ENCODE data around the gene ABCB9.

ABCB9 gene

DNA sequence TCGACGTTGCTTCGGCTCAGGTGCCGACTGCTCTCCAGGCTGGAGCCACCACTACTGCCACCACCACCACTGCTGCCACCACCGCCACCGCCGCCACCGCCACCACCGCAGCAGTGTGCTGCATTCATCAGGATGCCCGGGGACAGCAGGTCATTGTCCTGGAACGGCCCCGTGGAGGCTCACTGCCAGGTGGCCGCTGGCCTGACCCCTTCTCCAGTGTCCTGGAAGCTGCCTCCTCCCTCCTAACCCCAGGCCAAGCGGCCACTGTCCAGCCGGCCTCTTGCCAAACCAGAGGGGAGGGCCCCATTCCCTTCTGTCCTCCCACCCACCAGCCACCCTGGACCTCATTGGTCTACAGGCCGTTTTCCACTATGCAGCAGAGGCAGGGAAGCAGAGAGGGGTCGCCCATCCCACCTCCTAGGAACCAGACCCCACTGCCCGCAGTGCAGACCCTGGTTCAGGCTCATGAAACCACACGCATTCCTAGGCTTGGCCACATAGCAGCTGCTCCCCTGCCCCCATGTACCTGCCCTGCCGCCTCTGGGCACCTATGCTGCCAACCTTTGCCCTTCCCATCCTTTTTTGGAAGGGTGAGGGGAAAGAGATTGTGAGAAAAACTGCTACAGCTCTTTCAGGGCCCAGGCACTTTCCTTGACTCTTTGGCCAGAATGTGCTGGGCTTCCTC is 29.4 kb upstream of the ABCB9 start:
- no peak for DNase-seq (ENCODE audit: extremely low read depth in 1 of 2, low read depth in 1 of 2)

DNA sequence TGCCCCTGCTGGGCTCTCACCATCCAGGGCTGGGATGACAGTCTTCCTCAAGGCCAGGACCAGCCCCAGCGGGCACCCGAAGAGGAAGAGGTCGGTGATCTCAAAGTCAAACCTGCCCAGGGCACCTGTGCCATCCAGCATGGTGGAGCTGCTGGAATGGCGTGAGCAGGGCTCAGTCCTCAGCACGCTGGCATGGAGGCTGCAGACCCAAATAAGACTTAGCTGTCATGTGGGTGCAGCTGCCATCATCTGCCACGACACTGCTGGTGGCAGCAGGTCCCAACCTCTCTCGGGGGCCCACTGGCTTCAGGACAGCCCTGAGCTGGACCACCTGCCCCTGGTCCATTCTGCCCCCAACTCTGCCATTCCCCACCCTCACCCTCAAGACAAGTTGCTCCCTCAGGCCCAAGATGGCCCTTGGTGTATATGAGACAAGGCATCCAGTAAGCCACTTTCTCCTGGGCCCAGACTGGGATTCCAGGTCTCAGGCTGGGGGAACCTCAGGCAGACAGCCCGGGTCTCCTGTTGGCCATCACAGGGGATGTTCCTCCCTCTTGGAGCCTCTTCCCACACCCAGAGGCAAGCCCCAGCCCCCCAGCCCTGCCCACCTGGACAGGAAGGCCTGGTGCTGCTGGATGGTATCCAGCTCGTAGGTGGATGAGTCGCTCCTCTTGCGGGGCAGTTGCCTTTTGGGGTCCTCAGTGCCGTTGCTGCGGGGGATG is 28.7 kb upstream of the ABCB9 start:
- DNase-seq (ENCODE audit: extremely low read depth in 1 of 2, low read depth in 1 of 2) = no peak

DNA sequence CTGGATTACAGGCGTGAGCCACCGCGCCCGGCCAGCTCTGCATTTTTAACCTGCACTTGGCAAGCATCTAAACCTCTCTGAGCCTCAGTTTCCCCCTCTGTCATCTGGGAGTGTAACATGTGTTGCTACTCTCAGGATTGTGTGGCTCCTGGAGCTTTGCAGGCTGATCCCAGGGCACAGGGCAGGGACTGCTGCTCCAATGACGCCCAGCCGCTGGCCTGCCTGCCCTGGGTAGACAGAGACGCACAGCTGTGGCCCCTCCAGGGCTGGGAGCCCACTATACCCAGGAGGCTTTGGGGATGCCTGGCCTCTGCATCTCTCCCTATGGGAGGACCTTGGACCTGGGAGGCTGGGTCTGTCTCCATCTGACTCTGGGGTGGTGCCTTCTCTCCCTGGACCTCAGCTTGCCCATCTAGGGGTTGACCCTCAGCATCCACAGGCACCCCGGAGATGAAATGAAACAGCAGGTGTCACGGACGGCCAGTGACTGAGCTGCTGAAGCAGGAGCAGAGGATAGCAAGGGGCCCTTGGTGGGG is 27.9 kb upstream of the ABCB9 start:
- DNase-seq (ENCODE audit: extremely low read depth in 1 of 2, low read depth in 1 of 2) = no peak

DNA sequence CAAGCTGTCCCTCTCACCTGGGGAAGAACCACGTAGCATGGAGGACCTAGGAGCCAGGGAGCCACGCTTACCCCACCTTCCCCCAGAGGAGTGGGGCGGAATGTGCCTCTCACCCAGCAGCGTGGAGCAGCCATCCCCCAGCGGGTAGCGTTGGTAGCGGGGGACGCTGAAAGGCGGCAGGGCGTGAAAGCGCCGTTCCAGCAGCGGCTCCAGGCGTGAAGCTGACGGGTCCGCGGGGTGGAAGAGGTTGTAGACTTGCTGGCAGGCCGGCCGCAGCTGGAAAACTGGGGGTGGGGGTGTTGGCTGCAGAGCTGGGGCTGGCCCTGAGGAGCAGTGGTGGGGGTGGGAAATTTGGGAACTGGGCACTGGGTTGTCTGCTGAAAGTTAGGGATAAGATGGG is 26.1 kb upstream of the ABCB9 start:
- DNase-seq (ENCODE audit: extremely low read depth in 1 of 2, low read depth in 1 of 2) = no peak

GRCh38 chr12:122991623-122992275 is 25.5 kb upstream of the ABCB9 start:
- no peak for DNase-seq (ENCODE audit: extremely low read depth in 1 of 2, low read depth in 1 of 2)

DNA sequence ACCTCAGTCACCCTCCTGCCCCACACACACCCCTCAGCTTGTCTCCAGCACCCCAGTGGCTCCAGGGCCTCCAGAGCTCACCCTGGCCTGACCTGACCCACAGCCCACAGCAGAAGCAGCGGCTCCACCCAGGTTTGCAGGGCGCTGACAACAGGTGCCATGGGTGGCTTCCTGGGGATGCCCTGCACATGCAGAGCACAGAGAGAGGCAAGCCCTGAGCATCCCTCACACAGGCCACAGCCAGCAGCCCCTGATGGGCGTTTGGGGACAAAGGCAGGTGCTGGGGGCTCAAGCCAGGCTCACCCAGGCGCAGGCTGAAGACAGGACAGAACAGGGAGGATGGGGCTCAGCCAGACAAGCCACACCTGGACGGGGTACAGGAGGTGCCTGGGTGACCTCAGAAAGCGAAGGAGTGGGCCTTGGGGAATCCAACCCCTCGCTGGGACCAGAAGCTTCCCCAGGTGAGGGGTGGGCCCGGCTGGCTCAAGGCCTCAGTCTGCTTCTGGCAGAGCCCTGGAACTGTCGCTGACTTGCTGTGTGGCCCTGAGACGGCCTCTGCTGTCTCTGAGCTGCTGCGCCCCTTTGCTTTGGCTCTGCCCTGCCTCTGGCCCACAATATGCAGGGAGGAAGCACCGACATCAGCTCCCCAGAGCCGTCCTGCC is 24.8 kb upstream of the ABCB9 start:
- DNase-seq (ENCODE audit: extremely low read depth in 1 of 2, low read depth in 1 of 2) = no peak

DNA sequence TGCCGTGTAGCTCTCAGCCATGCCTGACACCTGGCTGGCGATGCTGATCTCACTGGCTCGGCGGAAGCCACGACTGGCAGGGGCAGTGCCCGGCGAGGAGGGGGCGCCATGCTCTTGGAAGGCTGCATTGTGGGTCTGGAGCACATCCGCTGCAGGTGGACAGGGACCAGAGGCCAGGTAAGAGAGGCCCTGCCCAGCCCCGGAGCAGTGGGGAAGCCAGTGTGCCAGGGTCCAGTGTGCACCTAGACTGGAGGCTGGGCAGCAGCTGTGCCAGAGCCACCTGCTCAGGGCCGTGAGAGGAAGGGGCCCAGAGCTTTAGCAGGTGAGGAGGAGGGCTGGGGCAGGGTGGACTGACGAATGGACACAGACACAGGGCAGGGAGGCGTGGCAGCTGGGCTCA is 24.3 kb upstream of the ABCB9 start:
- no peak for DNase-seq (ENCODE audit: extremely low read depth in 1 of 2, low read depth in 1 of 2)

- DNase-seq (ENCODE audit: extremely low read depth in 1 of 2, low read depth in 1 of 2) = no peak
Observed at GRCh38 chr12:122989874-122990419, 23.7 kb upstream of the ABCB9 start.

DNA sequence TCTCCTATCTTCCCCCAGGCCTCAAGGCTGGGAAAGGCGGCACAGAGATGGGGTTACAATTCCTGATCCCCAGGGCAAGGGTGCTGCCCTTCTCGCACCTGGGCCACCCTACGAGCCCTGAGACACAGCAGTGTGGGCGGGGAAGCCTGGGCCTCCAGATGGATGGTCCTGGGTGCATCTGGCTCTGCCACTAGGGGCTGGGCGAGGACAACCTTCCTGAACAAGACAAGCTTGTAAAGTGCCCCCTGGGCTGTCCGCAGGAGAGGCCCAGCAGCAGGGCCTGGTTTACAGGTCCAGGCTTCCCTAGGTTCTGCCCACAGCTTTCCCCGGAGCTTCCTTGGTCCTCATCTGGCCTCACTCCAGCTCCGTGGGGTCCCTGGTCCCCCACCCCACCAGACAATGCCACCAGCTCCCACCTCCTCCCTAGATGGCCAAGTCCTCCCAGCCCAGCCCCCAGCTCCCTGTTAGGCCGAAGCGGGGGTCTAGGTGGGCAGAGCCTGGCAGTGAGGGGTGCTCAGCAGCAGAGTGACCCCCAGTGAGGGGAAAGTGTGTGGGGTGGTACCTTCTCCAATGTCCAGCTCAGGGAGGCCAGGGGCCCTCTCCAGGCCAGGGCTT is 23.1 kb upstream of the ABCB9 start:
- DNase-seq (ENCODE audit: extremely low read depth in 1 of 2, low read depth in 1 of 2) = no peak

GRCh38 chr12:122988612-122989212 is 22.4 kb upstream of the ABCB9 start:
- no peak for DNase-seq (ENCODE audit: extremely low read depth in 1 of 2, low read depth in 1 of 2)

DNA sequence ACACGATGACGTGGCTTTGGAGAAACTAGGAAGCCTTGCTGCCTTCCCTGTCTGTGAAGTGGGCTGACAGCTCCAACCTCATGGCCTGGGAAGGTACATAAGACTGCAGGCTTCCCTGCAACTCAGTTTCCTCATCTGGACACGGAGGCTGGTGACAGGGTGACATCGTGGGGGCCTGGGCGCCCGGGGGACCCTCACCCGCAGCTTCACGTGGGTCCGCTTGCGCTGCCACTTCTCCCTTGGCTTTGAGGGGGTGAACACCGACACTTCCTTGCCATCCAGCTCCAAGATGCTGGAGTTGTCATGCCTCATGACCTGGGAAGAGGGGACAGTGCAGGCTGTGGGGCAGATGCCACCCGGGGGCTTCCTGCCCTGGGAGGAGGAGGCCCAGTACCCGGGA is 21.8 kb upstream of the ABCB9 start:
- no peak for DNase-seq (ENCODE audit: extremely low read depth in 1 of 2, low read depth in 1 of 2)

- no peak for DNase-seq (ENCODE audit: extremely low read depth in 1 of 2, low read depth in 1 of 2)
Observed at GRCh38 chr12:122987086-122987951, 21.1 kb upstream of the ABCB9 start.

- DNase-seq (ENCODE audit: extremely low read depth in 1 of 2, low read depth in 1 of 2) = no peak
Observed at GRCh38 chr12:122986258-122986871, 20.1 kb upstream of the ABCB9 start.

- DNase-seq (ENCODE audit: extremely low read depth in 1 of 2, low read depth in 1 of 2) = no peak
Observed at GRCh38 chr12:122985338-122986257, 19.3 kb upstream of the ABCB9 start.

DNA sequence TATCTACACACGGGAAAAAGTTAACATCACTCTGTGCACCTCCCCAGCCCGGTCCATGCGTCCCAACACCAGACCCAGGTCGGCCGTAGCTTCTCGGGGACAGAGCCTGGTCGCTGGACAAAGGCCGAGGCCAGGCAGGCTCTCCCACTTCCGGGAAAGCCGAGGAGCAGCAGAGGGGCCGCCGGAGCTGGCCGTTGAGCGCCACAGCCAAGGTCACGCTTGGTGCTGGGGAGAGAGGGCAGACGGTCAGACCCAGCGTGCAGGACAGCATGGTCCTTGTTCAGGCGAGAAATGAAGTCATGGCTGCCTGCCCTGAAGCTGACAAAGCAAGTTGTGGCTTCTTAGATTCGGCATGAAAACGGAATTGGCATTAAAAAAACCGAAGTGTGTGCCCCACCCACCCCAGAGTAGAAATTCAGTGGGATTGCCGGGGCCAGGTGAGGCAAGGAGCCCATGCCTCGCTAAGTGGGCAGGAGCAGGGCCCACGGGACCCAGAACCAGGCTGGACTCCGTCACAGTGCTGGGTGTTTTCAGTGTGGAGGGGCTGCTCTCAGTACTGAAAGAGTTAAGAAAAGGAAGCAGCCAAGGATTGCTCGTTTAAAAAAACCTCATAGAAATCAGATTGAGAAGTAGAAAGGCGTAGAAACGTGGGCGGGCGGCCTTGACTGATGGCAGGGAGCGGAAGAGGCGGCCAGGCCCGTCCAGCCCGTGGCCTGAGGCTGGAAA is 18.5 kb upstream of the ABCB9 start:
- DNase-seq (ENCODE audit: extremely low read depth in 1 of 2, low read depth in 1 of 2) = no peak

DNA sequence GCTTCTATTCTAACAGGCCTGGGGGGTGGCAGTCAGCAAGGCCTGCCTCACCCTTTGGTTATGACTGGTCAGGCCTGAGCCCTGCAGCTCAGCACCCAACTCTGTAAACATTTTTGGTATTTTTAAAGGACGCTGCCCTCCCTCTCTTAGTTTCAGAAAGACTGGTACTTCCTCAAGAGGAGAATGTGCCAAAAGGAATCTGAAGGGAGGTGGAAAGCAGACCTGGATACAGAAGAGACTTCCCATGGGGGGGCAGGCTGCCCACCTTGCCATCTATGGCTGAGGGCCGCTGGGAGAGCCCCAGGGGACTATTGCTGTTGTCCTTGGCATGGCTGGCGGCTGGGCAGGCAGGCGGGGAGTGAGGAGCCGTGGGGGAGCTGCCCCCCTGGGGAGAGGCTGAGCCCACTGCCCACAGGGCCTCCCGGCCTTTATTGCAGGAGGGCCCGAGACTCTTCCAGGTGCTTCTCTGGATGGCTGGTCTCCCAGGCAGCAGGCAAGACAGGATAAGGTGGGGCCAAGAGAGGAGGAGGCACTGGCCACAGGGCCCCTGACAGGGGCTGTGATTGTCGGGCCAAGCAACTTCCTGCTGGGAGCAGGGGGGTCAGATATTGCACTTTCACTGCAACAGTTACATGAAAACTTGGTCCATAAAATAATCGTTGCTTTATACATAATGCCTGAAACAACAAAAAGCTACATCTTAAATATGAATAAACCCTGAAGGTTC is 17.7 kb upstream of the ABCB9 start:
- DNase-seq (ENCODE audit: extremely low read depth in 1 of 2, low read depth in 1 of 2) = no peak

Data from stimulated activated CD8-positive, alpha-beta memory T cell treated with anti-CD3 and anti-CD28 coated beads, Interleukin-7, amount 100 ng/mL, for 48 hours (primary cell).